Hematopoietic multipotent progenitor cell treated with erythropoietin and hydrocortisone succinate and interleukin-3 and kit ligand, for 17 days (in vitro differentiated cells): ENCODE results near the gene FAM222B.
A peak's percentile ranks its signal among the peaks of the same experiment; 100 is the strongest.

ENCODE experiments used
- DNase-seq: peaks from one replicate; pipeline ENCODE4 v3.0.0-alpha.2; 2015; ENCODE audit warnings: low spot score

FAM222B gene

GRCh38 chr17:28712032-28712704, 130.4 kb downstream of the FAM222B start:
- no peak for DNase-seq

- no peak for DNase-seq
These were observed 130.9 kb downstream of the FAM222B start, which contains the start of gene PROCA1 for GRCh38 chr17:28711723-28712031. TSS of gene PROCA1 (minus strand) at chr17:28711888. CDS start at chr17:28711660, 228 bp downstream.

- DNase-seq: peak; percentile 76
These were observed 131.5 kb downstream of the FAM222B start for GRCh38 chr17:28710861-28711722.

- DNase-seq: no peak
These were observed 135.3 kb downstream of the FAM222B start for GRCh38 chr17:28707339-28707720.

- DNase-seq: no peak
These were observed 135.9 kb downstream of the FAM222B start for GRCh38 chr17:28706471-28707338.
